Fibroblast of skin of abdomen (primary cell): ENCODE results near the gene CBLL2. TPM values are rescaled to one million over a fixed set of nuclear protein-coding genes. Genes with fewer than 3 reads are reported as not detected.
A peak's percentile ranks its signal among the peaks of the same experiment; 100 is the strongest.
"Not testable (repeated sequence)": the region's sequence is repeated elsewhere in the genome, so short reads cannot be mapped to it uniquely, and the experiment has no call there.

Source experiments
- DNase-seq: peaks from one replicate; pipeline ENCODE4 v3.0.0-alpha.2; 2013
- polyA plus RNA-seq, 2 experiments: library from polyadenylated mRNA; unstranded; fragments of 120-200 nt; gene quantifications; one replicate each; pipeline ENCODE4 v1.2.1, GENCODE V29; 2013; ENCODE audit not compliant: insufficient read length in 2 of 2

The CBLL2 gene, protein sequence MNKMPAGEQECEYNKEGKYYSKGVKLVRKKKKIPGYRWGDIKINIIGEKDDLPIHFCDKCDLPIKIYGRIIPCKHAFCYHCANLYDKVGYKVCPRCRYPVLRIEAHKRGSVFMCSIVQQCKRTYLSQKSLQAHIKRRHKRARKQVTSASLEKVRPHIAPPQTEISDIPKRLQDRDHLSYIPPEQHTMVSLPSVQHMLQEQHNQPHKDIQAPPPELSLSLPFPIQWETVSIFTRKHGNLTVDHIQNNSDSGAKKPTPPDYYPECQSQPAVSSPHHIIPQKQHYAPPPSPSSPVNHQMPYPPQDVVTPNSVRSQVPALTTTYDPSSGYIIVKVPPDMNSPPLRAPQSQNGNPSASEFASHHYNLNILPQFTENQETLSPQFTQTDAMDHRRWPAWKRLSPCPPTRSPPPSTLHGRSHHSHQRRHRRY
- not detected for polyA plus RNA-seq (2013, experiment 1 of 2; ENCODE audit: insufficient read length)
- not detected for polyA plus RNA-seq (2013, experiment 2 of 2; ENCODE audit: insufficient read length)

DNA sequence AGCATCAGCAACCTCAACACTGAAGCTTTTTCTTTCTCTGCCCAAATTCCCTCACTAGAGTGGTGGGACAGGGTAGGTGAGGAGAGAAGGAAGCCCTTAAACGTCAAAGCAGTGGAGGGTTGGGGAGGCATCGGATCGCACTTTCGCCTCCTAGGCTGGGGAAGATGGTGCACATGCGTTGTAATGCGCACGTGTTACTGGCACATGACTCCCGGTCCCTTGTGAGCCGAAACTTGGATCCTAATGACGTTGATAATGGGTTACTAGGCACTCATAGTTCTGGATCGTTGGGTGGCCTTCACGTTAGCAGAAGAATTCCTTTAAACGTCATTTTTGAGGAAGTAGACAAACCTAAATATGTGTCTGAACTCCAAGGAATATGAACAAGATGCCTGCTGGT is at the start of gene CBLL2:
TSS of gene CBLL2 (plus strand) at position 301 of the 400 bp plus-strand sequence. CDS start at position 380, 79 bp downstream.
- DNase-seq, result no peak

GRCh38 chrX:22234380-22234779 is 38.3 kb upstream of the CBLL2 start:
- DNase-seq, result no peak

DNA sequence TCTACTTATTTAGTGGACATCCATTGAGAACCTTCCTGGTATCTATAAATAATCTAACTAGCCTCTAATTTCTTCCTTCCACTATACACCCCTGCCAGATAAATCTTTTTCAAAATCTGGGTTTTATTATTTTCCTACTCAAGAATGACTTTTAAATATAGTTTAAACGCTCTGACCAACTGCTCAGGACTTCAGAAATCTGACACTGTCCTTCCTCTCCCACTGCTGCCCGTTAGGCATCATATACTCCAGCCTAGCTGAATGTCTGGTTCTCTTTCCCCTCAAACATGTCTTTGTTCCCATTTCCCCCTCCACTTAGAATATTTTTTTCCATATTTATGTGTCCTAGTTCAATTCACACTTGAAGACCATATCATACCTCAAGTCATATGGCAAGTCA is 35.2 kb upstream of the CBLL2 start:
- DNase-seq, result peak; percentile 31

- DNase-seq, result peak; percentile 83
These were observed 26.1 kb upstream of the CBLL2 start for GRCh38 chrX:22246620-22247019.

GRCh38 chrX:22247169-22247568 is 25.5 kb upstream of the CBLL2 start:
- DNase-seq, result peak; percentile 73

DNA sequence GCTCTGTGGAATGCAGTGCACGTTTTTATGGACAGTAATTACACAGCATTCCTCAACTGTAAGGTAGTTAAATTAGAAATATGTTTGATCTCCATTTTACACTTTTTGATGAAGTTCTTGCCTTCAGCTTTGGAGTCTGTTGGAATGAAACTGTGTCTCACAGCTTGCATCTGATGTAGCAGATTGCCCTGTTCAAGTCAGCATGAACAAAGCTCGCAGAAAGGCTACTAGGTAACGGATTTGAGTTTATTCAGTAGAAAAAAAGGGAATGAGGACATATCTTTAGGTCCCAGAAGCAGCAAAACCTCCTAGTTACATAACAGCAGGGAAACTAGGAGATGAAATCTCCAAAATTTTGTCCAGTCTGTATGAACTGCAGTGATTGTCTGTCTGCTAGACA is 24.3 kb upstream of the CBLL2 start:
- DNase-seq, result no peak

- peak; percentile 14 for DNase-seq
These were observed 23.3 kb upstream of the CBLL2 start for GRCh38 chrX:22249371-22249770.

GRCh38 chrX:22268706-22269105 is 4.0 kb upstream of the CBLL2 start:
- DNase-seq, result no peak

DNA sequence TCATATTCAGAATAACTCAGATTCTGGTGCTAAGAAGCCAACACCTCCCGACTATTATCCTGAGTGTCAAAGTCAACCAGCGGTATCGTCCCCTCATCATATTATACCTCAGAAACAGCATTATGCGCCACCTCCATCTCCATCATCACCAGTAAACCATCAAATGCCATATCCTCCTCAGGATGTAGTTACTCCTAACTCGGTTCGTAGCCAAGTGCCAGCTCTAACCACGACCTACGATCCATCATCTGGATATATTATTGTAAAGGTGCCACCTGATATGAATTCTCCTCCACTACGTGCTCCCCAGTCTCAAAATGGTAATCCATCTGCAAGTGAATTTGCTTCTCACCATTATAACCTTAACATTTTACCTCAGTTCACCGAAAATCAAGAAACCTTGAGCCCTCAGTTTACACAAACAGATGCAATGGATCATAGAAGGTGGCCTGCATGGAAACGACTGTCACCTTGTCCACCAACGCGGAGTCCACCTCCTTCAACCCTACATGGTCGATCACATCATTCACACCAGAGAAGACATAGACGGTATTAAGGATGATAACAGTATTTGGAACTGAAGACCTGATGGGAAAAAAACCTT is 1.1 kb downstream of the CBLL2 start:
- no peak for DNase-seq

- no peak for DNase-seq
These were observed 4.1 kb downstream of the CBLL2 start for GRCh38 chrX:22276781-22277180.

DNA sequence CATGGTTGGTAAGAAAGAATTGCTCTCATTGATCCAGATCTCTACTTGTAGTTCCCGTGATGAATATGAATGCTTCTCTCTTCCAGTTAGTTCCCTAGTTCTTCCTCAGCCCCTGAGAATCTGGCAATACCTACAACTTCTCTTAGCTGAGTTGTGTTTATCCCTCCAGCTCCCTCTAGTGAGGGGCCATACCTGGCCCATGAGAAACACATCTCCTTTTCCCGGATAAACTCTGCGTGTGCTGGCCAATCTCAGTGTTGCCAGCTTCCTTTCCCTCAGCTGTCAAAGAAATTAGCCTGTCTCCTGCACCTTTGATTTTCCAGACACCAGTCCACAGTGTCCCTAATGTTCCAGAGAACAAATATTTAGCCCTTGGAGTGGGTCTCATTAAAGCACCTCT is 5.7 kb downstream of the CBLL2 start:
- no peak for DNase-seq

DNA sequence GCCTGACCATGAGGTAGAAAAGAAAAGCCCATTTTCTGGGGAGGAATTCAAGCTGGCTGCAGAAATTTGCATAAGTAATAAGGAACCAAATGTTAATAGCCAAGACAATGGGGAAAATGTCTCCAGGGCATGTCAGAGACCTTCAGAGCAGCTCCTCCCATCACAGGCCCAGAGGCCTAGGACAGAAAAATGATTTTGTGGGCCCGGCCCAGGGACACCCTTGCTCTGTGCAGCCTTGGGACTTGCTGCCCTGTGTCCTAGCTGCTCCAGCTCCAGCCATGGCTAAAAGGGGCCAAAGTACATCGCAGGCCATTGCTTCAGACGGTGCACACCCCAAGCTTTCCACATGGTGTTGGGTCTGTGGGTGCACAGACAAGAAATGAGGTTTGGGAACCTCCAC is 16.5 kb downstream of the CBLL2 start:
- not testable (repeated sequence) for DNase-seq

DNA sequence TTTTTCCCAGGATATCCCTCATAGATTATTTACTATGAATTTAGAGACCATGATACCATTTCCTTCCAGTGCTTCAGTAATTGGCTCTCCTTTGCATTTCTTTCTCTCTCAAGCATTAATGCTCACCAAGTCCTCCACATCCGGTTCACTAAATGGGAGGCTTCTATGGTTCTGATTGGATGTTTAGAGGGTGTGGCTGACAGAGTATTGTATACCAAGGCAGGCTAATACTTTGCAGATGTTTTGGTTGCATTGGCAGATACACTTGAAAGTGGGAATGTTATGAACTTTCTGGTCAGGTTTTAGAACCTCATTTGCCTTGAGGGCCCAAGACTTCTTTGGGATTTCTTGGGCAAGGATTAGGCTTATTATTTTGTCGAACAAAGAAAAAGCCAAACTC is 24.2 kb downstream of the CBLL2 start:
- DNase-seq, result no peak

DNA sequence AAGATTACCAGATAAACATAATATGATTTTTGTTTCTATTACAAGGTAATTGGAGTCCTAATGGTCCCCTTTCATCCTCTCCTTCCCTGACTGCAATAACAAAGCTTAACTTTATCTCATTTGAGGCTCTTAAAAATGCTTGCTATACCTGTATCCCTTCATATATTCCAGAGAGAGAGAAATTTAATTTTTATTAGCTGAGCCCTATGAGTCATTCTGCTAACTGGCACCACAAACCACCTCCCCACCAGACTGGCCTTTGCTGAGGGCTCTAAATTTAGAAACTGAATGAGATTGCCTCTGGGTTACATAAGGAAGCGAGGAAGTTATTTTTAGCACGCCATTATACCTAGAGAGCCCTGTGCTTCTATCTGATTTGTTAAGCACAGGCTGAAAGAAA is 27.4 kb downstream of the CBLL2 start:
- DNase-seq, result peak; percentile 78

DNA sequence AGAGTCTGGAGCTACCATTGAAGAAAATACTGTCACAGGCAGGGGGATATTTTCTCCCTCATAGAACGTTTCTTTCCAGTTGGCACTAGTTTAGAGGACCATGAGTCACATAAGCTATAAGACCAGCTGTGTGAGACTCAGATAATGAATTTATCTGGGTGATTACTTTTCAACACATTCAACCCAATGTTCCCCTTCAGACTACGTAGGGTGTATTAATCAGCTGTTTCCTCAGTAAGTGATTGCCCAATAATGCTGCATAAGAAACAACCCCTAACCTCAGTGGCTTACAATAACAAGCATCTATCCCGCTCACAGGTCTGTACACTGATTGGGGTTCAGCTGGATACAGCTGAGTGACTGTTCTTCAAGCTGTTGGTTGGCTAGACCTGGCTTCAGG is 38.1 kb downstream of the CBLL2 start:
- no peak for DNase-seq

DNA sequence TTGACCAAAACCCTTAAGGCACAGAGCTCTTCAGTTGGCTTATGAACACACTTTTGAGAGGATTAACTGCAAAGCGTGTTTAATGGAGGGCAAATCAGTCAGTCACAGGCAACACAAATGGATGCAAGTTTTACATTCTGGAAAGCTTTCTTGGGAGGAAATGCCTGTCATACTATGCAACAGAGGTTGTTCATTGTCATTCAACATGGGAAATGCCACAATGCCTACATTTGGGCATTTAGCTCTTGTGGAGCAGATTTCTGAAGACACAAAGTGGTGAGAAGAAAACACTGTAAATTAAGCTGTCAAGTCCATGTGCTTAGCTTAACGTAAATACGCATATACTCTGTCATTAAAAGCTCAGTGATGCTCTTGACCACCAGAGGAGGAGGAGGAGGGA is 41.1 kb downstream of the CBLL2 start:
- peak; percentile 13 for DNase-seq

GRCh38 chrX:22314211-22314610 is 41.5 kb downstream of the CBLL2 start:
- no peak for DNase-seq

GRCh38 chrX:22314692-22315091 is 42.0 kb downstream of the CBLL2 start:
- DNase-seq, result peak; percentile 18

GRCh38 chrX:22315151-22315550 is 42.4 kb downstream of the CBLL2 start:
- DNase-seq, result no peak

DNA sequence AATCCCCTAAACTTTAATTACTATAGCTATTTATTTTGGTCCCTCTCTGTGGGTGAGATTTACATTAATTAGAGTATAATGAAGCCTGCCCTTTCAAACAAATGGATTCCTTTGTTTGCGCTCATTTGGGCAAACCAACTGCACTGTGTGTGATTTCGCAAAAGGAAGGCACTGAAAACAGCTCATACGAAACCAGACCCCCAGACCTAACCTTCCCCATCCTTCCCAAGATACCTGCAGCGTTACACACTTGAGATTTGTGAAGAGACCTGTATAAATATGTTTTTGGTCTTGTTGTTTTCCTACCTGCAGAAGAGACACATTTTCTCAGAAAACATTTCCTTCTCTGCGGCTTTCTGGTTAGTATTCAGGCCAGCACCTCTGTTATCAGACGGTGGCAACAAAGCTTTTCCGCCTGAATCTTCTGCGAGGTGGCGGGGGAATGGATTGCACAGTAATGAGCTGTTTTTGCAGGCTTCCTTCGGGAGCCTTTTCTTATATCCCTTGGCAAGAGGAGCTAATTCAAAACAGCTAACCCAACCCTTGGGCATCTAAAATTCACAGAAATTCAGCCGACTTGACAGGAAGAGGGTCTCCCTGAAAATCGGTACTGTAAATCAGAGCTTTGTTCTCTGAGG is 47.6 kb downstream of the CBLL2 start:
- no peak for DNase-seq

DNA sequence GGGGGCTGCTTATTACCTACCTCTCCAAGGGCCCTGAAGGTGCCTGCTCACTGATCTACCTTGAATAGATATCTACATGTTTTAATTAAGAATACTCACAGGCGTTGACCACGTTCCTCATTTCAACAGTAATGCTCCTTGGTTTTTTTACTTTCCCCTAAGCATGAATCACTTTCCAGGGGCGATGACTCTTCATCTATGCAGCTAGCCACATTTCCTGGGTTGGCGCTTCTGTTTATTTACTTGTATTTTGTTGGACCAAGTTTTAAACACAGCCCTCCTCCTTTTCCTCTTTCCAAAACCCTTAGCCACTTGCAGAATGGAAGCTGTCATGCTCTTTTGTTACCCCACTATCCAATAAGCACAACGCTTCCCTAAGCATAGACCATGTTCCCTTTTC is 50.8 kb downstream of the CBLL2 start:
- DNase-seq, result peak; percentile 64
